Neural progenitor cell (in vitro differentiated cells): ENCODE results near the gene BMP7. TPM values are rescaled to one million over a fixed set of nuclear protein-coding genes. Genes with fewer than 3 reads are reported as not detected.

Experiments
- DNase-seq: peaks from one replicate; pipeline ENCODE4 v3.0.0-alpha.2; 2016; ENCODE audit warnings: low spot score
- H2AFZ ChIP-seq: fragments of 200-600 bp; sonication (generic); replicated peaks from 2 replicates; pipeline ENCODE4 v1.6.1; 2016; ENCODE audit warnings: antibody characterized with exemption
- H3F3A ChIP-seq: fragments of 200-600 bp; sonication (generic); 2 replicates; pipeline ENCODE4 v1.6.1; 2016; ENCODE audit warnings: antibody characterized with exemption, low read depth
- H3K27ac ChIP-seq: fragments of 200-600 bp; sonication (generic); 2 replicates; pipeline ENCODE4 v1.5.1; 2016; ENCODE audit warnings: mild to moderate bottlenecking
- H3K27me3 ChIP-seq: fragments of 200-600 bp; sonication (generic); 2 replicates; pipeline ENCODE4 v1.6.1; 2016; ENCODE audit warnings: mild to moderate bottlenecking, moderate library complexity
- H3K36me3 ChIP-seq: fragments of 200-600 bp; sonication (generic); 2 replicates; pipeline ENCODE4 v1.5.1; 2016
- H3K4me1 ChIP-seq: fragments of 200-600 bp; sonication (generic); 2 replicates; pipeline ENCODE4 v1.6.1; 2016; ENCODE audit warnings: mixed run types
- H3K4me2 ChIP-seq: fragments of 200-600 bp; sonication (generic); 2 replicates; pipeline ENCODE4 v1.6.1; 2016
- H3K4me3 ChIP-seq: fragments of 200-600 bp; sonication (generic); 2 replicates; pipeline ENCODE4 v1.5.1; 2016
- H3K79me2 ChIP-seq: fragments of 200-600 bp; sonication (generic); 2 replicates; pipeline ENCODE4 v1.6.1; 2016; ENCODE audit warnings: low read depth
- H3K9ac ChIP-seq: fragments of 200-600 bp; sonication (generic); 2 replicates; pipeline ENCODE4 v1.6.1; 2016
- H3K9me3 ChIP-seq: fragments of 200-600 bp; sonication (generic); 2 replicates; pipeline ENCODE4 v1.5.1; 2016; ENCODE audit warnings: low read depth
- H4K20me1 ChIP-seq: fragments of 200-600 bp; sonication (generic); 2 replicates; pipeline ENCODE4 v1.6.1; 2016; ENCODE audit warnings: low read depth
- H3K27ac Mint-ChIP-seq: 3 replicates; pipeline ENCODE4 v1.8.0; 2021; ENCODE audit warnings: mixed read lengths
- H3K27me3 Mint-ChIP-seq: 2 replicates; pipeline ENCODE4 v1.8.0; 2022; ENCODE audit warnings: low read depth, mild to moderate bottlenecking, inconsistent platforms, moderate library complexity, mixed read lengths; ENCODE audit not compliant: insufficient read depth
- H3K36me3 Mint-ChIP-seq: 3 replicates; pipeline ENCODE4 v1.8.0; 2021; ENCODE audit warnings: mixed read lengths
- H3K4me1 Mint-ChIP-seq: 3 replicates; pipeline ENCODE4 v1.8.0; 2021; ENCODE audit warnings: mixed read lengths
- H3K4me3 Mint-ChIP-seq: 3 replicates; pipeline ENCODE4 v1.8.0; 2021; ENCODE audit warnings: mild to moderate bottlenecking, moderate library complexity, mixed read lengths
- H3K9me3 Mint-ChIP-seq: 3 replicates; pipeline ENCODE4 v1.8.0; 2020; ENCODE audit warnings: mixed read lengths
- CTCF ChIP-seq: fragments of 200-600 bp; sonication (generic); IDR thresholded peaks from 2 replicates; pipeline ENCODE4 v1.5.1; 2017; ENCODE audit warnings: antibody characterized with exemption, mild to moderate bottlenecking
- EZH2 ChIP-seq: fragments of 200-600 bp; sonication (generic); IDR thresholded peaks from 2 replicates; pipeline ENCODE4 v1.6.1; 2017; ENCODE audit warnings: antibody characterized with exemption, mild to moderate bottlenecking, moderate library complexity
- EZH2phosphoT487 ChIP-seq: fragments of 200-600 bp; sonication (generic); IDR thresholded peaks from 2 replicates; pipeline ENCODE4 v1.6.1; 2017; ENCODE audit warnings: antibody characterized with exemption
- total RNA-seq: library from RNA; depleted of rRNA; stranded (reverse); fragments of >200 nt; gene quantifications from 2 replicates; pipeline ENCODE4 v1.2.3, GENCODE V29; 2015; ENCODE audit warnings: low replicate concordance

Gene BMP7
- total RNA-seq, 1 donor from 2014 or later = 11.2 TPM

- Histone ChIP-seq H4K20me1 (no peaks in the 10 kb centered on the region), H3K4me1 (peaks cover 16% of the 10 kb centered on the region), H3F3A (no peaks in the 10 kb centered on the region), H3K4me2 (no peak overlapping the region), H3K27me3 (peaks cover 9% of the 10 kb centered on the region), H3K4me3 (no peak overlapping the region), H3K9ac (no peak overlapping the region), H3K9me3 (no peaks in the 10 kb centered on the region), H3K79me2 (no peaks in the 10 kb centered on the region), H3K36me3 (no peaks in the 10 kb centered on the region), H3K27ac (no peak overlapping the region), H2AFZ (no peak overlapping the region)
- Mint-ChIP-seq H3K27ac (no peak overlapping the region), H3K27me3 (peaks cover 10% of the 10 kb centered on the region), H3K4me1 (peaks cover 31% of the 10 kb centered on the region), H3K9me3 (peaks cover 3% of the 10 kb centered on the region), H3K4me3 (no peak overlapping the region), H3K36me3 (no peaks in the 10 kb centered on the region)
- no peak for TF ChIP-seq EZH2
- TF ChIP-seq CTCF = no peak
- TF ChIP-seq EZH2phosphoT487 = no peak
- DNase-seq = no peak
Observed at GRCh38 chr20:57126481-57127092, 139.9 kb downstream of the BMP7 start.

- H3K27me3 Mint-ChIP-seq = peaks cover 10% of the 10 kb centered on the region
- H2AFZ ChIP-seq = no peak overlapping the region
- TF ChIP-seq EZH2phosphoT487 (no peak), CTCF (no peak), EZH2 (no peak)
- no peak overlapping the region for H3K4me3 Mint-ChIP-seq
- no peak overlapping the region for H3K9ac ChIP-seq
- H3K4me1 ChIP-seq = peaks cover 16% of the 10 kb centered on the region
- H4K20me1 ChIP-seq = no peaks in the 10 kb centered on the region
- no peaks in the 10 kb centered on the region for H3K79me2 ChIP-seq
- DNase-seq = no peak
- peaks cover 9% of the 10 kb centered on the region for H3K27me3 ChIP-seq
- no peak overlapping the region for H3K27ac ChIP-seq
- no peaks in the 10 kb centered on the region for H3K36me3 ChIP-seq
- peaks cover 3% of the 10 kb centered on the region for H3K9me3 Mint-ChIP-seq
- peaks cover 29% of the 10 kb centered on the region for H3K4me1 Mint-ChIP-seq
- no peaks in the 10 kb centered on the region for H3K36me3 Mint-ChIP-seq
- H3K9me3 ChIP-seq = no peaks in the 10 kb centered on the region
- H3K27ac Mint-ChIP-seq = no peak overlapping the region
- H3K4me2 ChIP-seq = no peak overlapping the region
- no peak overlapping the region for H3K4me3 ChIP-seq
- no peaks in the 10 kb centered on the region for H3F3A ChIP-seq
Observed at GRCh38 chr20:57124800-57125517, 141.5 kb downstream of the BMP7 start.

GRCh38 chr20:57124366-57124765 is 142.1 kb downstream of the BMP7 start:
- Mint-ChIP-seq H3K27me3 (peaks cover 8% of the 10 kb centered on the region), H3K36me3 (no peaks in the 10 kb centered on the region), H3K9me3 (peaks cover 3% of the 10 kb centered on the region), H3K4me3 (no peak overlapping the region), H3K4me1 (peaks cover 33% of the 10 kb centered on the region), H3K27ac (no peak overlapping the region)
- Histone ChIP-seq H3K4me1 (peaks cover 16% of the 10 kb centered on the region), H3K27me3 (peaks cover 9% of the 10 kb centered on the region), H2AFZ (no peak overlapping the region), H3K36me3 (no peaks in the 10 kb centered on the region), H3K9ac (no peak overlapping the region), H3K79me2 (no peaks in the 10 kb centered on the region), H3K9me3 (no peaks in the 10 kb centered on the region), H3K4me2 (no peak overlapping the region), H4K20me1 (no peaks in the 10 kb centered on the region), H3K27ac (no peak overlapping the region), H3F3A (no peaks in the 10 kb centered on the region), H3K4me3 (no peak overlapping the region)
- TF ChIP-seq EZH2phosphoT487 (no peak), CTCF (no peak), EZH2 (no peak)
- no peak for DNase-seq
